ENCODE results near the gene PTCD3.

- TF ChIP-seq CTCF (conservative IDR thresholded peaks at IDR 0.05 in 1 of 2, IDR thresholded peaks at IDR 0.05 in 1 of 2; ENCODE audit: low read depth in 1 of 2, low read length in 2 of 2) (peak in 1 of 2 donors; percentile 40), EZH2 (IDR thresholded peaks at IDR 0.05; ENCODE audit: low read length, missing control alignments) (no peak)
These were observed 17.8 kb upstream of the PTCD3 start for GRCh38 chr2:86087936-86088850.
